A673 (cell line): Measurements from ENCODE around the gene EOMES. TPM values are rescaled to one million over a fixed set of nuclear protein-coding genes. Genes with fewer than 3 reads are reported as not detected.
"Not testable (repeated sequence)": the region's sequence is repeated elsewhere in the genome, so short reads cannot be mapped to it uniquely, and the experiment has no call there.

Experiments
- Bru-seq: library from RNA; stranded (reverse); fragments of 400-500 nt; gene quantifications from one replicate; lab custom pipeline; 2021; lab: Mats Ljungman, UMichigan
- BruChase-seq, 2 experiments: library from RNA; stranded (reverse); fragments of 400-500 nt; gene quantifications; one replicate each; lab custom pipeline; 2021; lab: Mats Ljungman, UMichigan
- BruUV-seq: library from RNA; stranded (reverse); fragments of 400-500 nt; replicated peaks from 2 replicates; lab custom pipeline; 2021; lab: Mats Ljungman, UMichigan
- CTCF ChIA-PET: fragments of 300-600 bp; sonication (Branson Sonifier 250); formaldehyde crosslinking; loops from one replicate; lab custom pipeline; 2022; ENCODE audit warnings: antibody characterized with exemption; lab: Charles Lee
- POLR2A ChIA-PET: fragments of 300-600 bp; sonication (Branson Sonifier 250); formaldehyde crosslinking; loops from one replicate; lab custom pipeline; 2022; ENCODE audit warnings: antibody characterized with exemption; ENCODE audit not compliant: low non-redundant PET; lab: Charles Lee
- DNase-seq: peaks from one replicate; pipeline ENCODE4 v3.0.0-alpha.2; 2015; ENCODE audit warnings: low spot score
- H3K27ac ChIP-seq: fragments of 200-600 bp; sonication (generic); 2 replicates; pipeline ENCODE4 v1.5.1; 2016; ENCODE audit warnings: mixed run types, low read depth, mild to moderate bottlenecking, mixed read lengths, antibody characterized with exemption, low read length; ENCODE audit not compliant: poor library complexity, severe bottlenecking
- H3K27me3 ChIP-seq: fragments of 200-600 bp; sonication (generic); replicated peaks from 2 replicates; pipeline ENCODE4 v1.6.1; 2017; ENCODE audit warnings: mixed run types, low read depth, mild to moderate bottlenecking, mixed read lengths, antibody characterized with exemption, low read length; ENCODE audit not compliant: insufficient read depth, poor library complexity
- H3K36me3 ChIP-seq: fragments of 200-600 bp; sonication (generic); 2 replicates; pipeline ENCODE4 v1.6.1; 2016; ENCODE audit warnings: mixed run types, mild to moderate bottlenecking, mixed read lengths, antibody characterized with exemption, low read length; ENCODE audit not compliant: insufficient read depth, poor library complexity, severe bottlenecking
- H3K4me1 ChIP-seq: fragments of 200-600 bp; sonication (generic); 2 replicates; pipeline ENCODE4 v1.6.1; 2017; ENCODE audit warnings: mixed run types, mild to moderate bottlenecking, mixed read lengths, antibody characterized with exemption, low read length; ENCODE audit not compliant: insufficient read depth, poor library complexity, severe bottlenecking
- H3K4me3 ChIP-seq: fragments of 200-600 bp; sonication (generic); 2 replicates; pipeline ENCODE4 v1.5.1; 2016; ENCODE audit warnings: low read depth, mixed run types, mild to moderate bottlenecking, mixed read lengths, low read length; ENCODE audit not compliant: poor library complexity, severe bottlenecking
- H3K9me3 ChIP-seq: fragments of 200-600 bp; sonication (generic); 2 replicates; pipeline ENCODE4 v1.6.1; 2016; ENCODE audit warnings: mixed run types, low read depth, mild to moderate bottlenecking, mixed read lengths, antibody characterized with exemption, low read length; ENCODE audit not compliant: poor library complexity, severe bottlenecking
- CTCF ChIP-seq: fragments of 300-800, 200-600 bp; sonication (generic); conservative IDR thresholded peaks from 2 replicates; pipeline ENCODE4 v1.5.1; 2017; ENCODE audit warnings: low read depth, mild to moderate bottlenecking, antibody characterized with exemption, low read length, moderate library complexity, mixed read lengths
- EZH2 ChIP-seq: fragments of 200-600 bp; sonication (generic); IDR thresholded peaks from 2 replicates; pipeline ENCODE4 v1.6.1; 2017; ENCODE audit warnings: borderline replicate concordance, low read depth, mild to moderate bottlenecking, mixed read lengths, antibody characterized with exemption, low read length; ENCODE audit not compliant: poor library complexity, severe bottlenecking
- intact Hi-C: fragments of 100-400 bp; cut with micrococcal nuclease; formaldehyde crosslinking; loops from one replicate; pipeline ENCODE4 v1.10.0; 2022; ENCODE audit not compliant: unreplicated experiment
- long read RNA-seq: library from polyadenylated mRNA; stranded (forward); transcript quantifications from one replicate; pipeline ENCODE4 v2.0.0, GENCODE V29; 2022
- total RNA-seq: library from RNA; stranded (reverse); gene quantifications from 2 replicates; pipeline ENCODE4 v1.2.3, GENCODE V29; 2021

EOMES gene
- total RNA-seq = not detected in 2 replicates
- Bru-seq, nascent RNA = not detected
- not detected for BruChase-seq, experiment 1, labeled RNA remaining after a 2-hour chase
- percentile 10 among the genes with signal in this experiment for BruChase-seq, experiment 2, labeled RNA remaining after a 6-hour chase
- long read RNA-seq = 0 reads

- POLR2A ChIA-PET = no interaction called here
Observed at GRCh38 chr3:27721717-27722564, at the start of gene EOMES. Gene EOMES (minus strand): TSS chr3:27722323. CDS start chr3:27722294, 29 bp downstream.

DNA sequence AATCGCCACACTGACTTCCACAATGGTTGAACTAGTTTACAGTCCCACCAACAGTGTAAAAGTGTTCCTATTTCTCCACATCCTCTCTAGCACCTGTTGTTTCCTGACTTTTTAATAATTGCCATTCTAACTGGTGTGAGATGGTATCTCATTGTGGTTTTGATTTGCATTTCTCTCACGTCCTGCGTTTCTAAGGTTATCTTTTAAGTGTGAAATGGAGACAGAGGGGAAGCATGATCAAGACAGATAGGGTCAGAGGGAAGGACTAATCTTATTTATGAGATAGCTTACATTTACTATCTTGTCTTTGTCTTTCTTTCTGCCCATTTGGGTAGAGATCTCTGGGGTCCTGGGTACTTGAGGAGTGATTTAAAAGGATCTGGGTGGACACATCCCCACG lies 48.3 kb upstream of the EOMES start:
- not testable (repeated sequence) for H3K9me3 ChIP-seq, DNase-seq, BruUV-seq

More at GRCh38 chr3:27721717-27722564, at the start of gene EOMES:
- DNase-seq = peak; percentile 63
- TF ChIP-seq EZH2 (no peak), CTCF (peak; percentile 54)
- Histone ChIP-seq H3K4me1 (peaks cover 15% of the 10 kb centered on the region), H3K9me3 (no peaks in the 10 kb centered on the region), H3K36me3 (no peaks in the 10 kb centered on the region), H3K4me3 (peak within 1 kb of the TSS; percentile 47), H3K27ac (no peak within 1 kb of the TSS), H3K27me3 (peaks cover 99% of the 10 kb centered on the region)
- intact Hi-C loops = no loop called here
- BruUV-seq = no TSS peak
- CTCF ChIA-PET = interaction anchor here (0.7 to 1.7 kb wide), 5 partner anchors 10 to 857 kb away, joined by 3 to 7 read pairs (median 3); no protein-coding TSS in a partner anchor

DNA sequence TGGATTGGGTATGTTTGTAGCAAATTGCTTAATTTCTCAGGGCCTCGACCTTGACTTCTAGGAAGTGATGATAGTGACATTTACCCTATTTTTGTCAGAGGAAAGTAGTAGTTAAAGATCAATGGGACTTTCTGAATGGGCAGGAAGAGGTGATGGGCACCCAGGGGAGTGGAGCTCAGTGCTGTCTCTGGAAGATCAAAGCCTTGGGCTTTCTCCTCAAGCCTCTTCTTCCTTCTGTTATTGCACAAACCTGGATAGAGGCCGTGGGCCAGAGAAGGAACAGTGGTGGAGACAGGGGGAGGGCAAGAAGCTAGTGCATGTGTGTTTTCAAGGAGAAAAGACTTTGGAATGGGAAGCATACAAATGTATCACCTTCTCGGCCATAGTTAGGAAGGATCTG lies 44.9 kb upstream of the EOMES start:
- POLR2A ChIA-PET = no interaction called here
- no peak for DNase-seq

More for the DNA sequence above, 48.3 kb upstream of the EOMES start:
- H3K4me1 ChIP-seq, CTCF ChIA-PET, H3K27me3 ChIP-seq, H3K36me3 ChIP-seq, H3K4me3 ChIP-seq, POLR2A ChIA-PET, intact Hi-C loops, H3K27ac ChIP-seq: not testable (repeated sequence)

More for the DNA sequence above, 44.9 kb upstream of the EOMES start:
- Histone ChIP-seq H3K27me3 (no peaks in the 10 kb centered on the region), H3K4me3 (no peak overlapping the region), H3K36me3 (no peaks in the 10 kb centered on the region), H3K4me1 (no peaks in the 10 kb centered on the region), H3K9me3 (no peaks in the 10 kb centered on the region), H3K27ac (no peak overlapping the region)
- TF ChIP-seq CTCF (no peak), EZH2 (no peak)
- CTCF ChIA-PET = no interaction called here
- no TSS peak for BruUV-seq
- intact Hi-C loops = no loop called here
